ENCODE measurements around the gene CACYBP.

The CACYBP gene

GRCh38 chr1:174990382-174990999 lies 9.3 kb upstream of the CACYBP start:
- Histone ChIP-seq H2AFZ (ENCODE audit: low read depth, low read length) (no peak overlapping the region), H3K4me2 (ENCODE audit: low read length, poor library complexity, severe bottlenecking) (no peak overlapping the region), H2BK5ac (ENCODE audit: low read depth, low read length, poor library complexity, severe bottlenecking) (no peak overlapping the region), H3K4me1 (ENCODE audit: control insufficient read depth, insufficient read depth, low read depth, low read length) (no peaks in the 10 kb centered on the region), H3K14ac (ENCODE audit: low read length in 2 of 2) (no peak overlapping the region), H4K8ac (ENCODE audit: low read length) (no peak overlapping the region), H3K79me1 (replicated peaks; ENCODE audit: low read length, poor library complexity, severe bottlenecking) (no peaks in the 10 kb centered on the region), H2BK15ac (ENCODE audit: low read depth, poor library complexity, severe bottlenecking) (no peak overlapping the region), H3K9me3 (ENCODE audit: control insufficient read depth, low read length) (no peaks in the 10 kb centered on the region), H4K91ac (ENCODE audit: low read length) (no peak overlapping the region), H3K9ac (ENCODE audit: low read length) (peak overlapping the region; percentile 95), H3K23ac (ENCODE audit: low read length in 2 of 2) (no peak overlapping the region), H2BK120ac (ENCODE audit: low read depth, low read length) (no peak overlapping the region), H3K4me3 (ENCODE audit: insufficient read depth in 1 of 2, low read depth in 1 of 2, low read length in 2 of 2) (peak overlapping the region in 1 of 2 experiments; percentile 89), H3K27me3 (ENCODE audit: control insufficient read depth in 1 of 2, insufficient read depth in 1 of 2, low read length in 2 of 2) (no peaks in the 10 kb centered on the region), H3K18ac (ENCODE audit: low read depth in 1 of 2, low read length in 2 of 2) (no peak overlapping the region), H2AK5ac (ENCODE audit: low read length, severe bottlenecking) (no peak overlapping the region), H3K36me3 (ENCODE audit: control insufficient read depth in 1 of 2, insufficient read depth in 2 of 2, low read depth in 1 of 2, low read length in 2 of 2) (peaks cover 0 to 5% of the 10 kb centered on the region in 2 experiments), H3K4ac (ENCODE audit: low read depth in 1 of 2, low read length in 2 of 2) (no peak overlapping the region), H2BK12ac (ENCODE audit: low read length in 2 of 2) (no peak overlapping the region), H3K27ac (ENCODE audit: low read length, poor library complexity, severe bottlenecking) (no peak overlapping the region)
- 91% methylated on average over 4 of the region's 6 CpGs for WGBS
- DNase-seq: peak; percentile 51

- H2AFZ ChIP-seq (ENCODE audit: low read depth, low read length): no peak overlapping the region
- no peak overlapping the region for H2BK5ac ChIP-seq (ENCODE audit: low read depth, low read length, poor library complexity, severe bottlenecking)
- no peak overlapping the region for H4K91ac ChIP-seq (ENCODE audit: low read length)
- no peaks in the 10 kb centered on the region for H3K9me3 ChIP-seq (ENCODE audit: control insufficient read depth, low read length)
- no peak overlapping the region for H2BK120ac ChIP-seq (ENCODE audit: low read depth, low read length)
- 100% methylated on average over 1 of the region's 1 CpG for WGBS
- no peak overlapping the region for H2BK12ac ChIP-seq (ENCODE audit: low read length in 2 of 2)
- H3K4me1 ChIP-seq (ENCODE audit: control insufficient read depth, insufficient read depth, low read depth, low read length): peaks cover 3% of the 10 kb centered on the region
- H3K27ac ChIP-seq (ENCODE audit: low read length, poor library complexity, severe bottlenecking): no peak overlapping the region
- no peak overlapping the region for H3K14ac ChIP-seq (ENCODE audit: low read length in 2 of 2)
- H3K4ac ChIP-seq (ENCODE audit: low read depth in 1 of 2, low read length in 2 of 2): no peak overlapping the region
- peaks cover 0 to 3% of the 10 kb centered on the region in 2 experiments for H3K36me3 ChIP-seq (ENCODE audit: control insufficient read depth in 1 of 2, insufficient read depth in 2 of 2, low read depth in 1 of 2, low read length in 2 of 2)
- H3K4me3 ChIP-seq (ENCODE audit: insufficient read depth in 1 of 2, low read depth in 1 of 2, low read length in 2 of 2): no peak overlapping the region
- no peak overlapping the region for H3K23ac ChIP-seq (ENCODE audit: low read length in 2 of 2)
- no peak overlapping the region for H4K8ac ChIP-seq (ENCODE audit: low read length)
- H3K18ac ChIP-seq (ENCODE audit: low read depth in 1 of 2, low read length in 2 of 2): no peak overlapping the region
- H3K79me1 ChIP-seq (replicated peaks; ENCODE audit: low read length, poor library complexity, severe bottlenecking): no peaks in the 10 kb centered on the region
- H2BK15ac ChIP-seq (ENCODE audit: low read depth, poor library complexity, severe bottlenecking): no peak overlapping the region
- H3K27me3 ChIP-seq (ENCODE audit: control insufficient read depth in 1 of 2, insufficient read depth in 1 of 2, low read length in 2 of 2): no peaks in the 10 kb centered on the region
- H3K4me2 ChIP-seq (ENCODE audit: low read length, poor library complexity, severe bottlenecking): no peak overlapping the region
- H3K9ac ChIP-seq (ENCODE audit: low read length): peak overlapping the region; percentile 95
- no peak overlapping the region for H2AK5ac ChIP-seq (ENCODE audit: low read length, severe bottlenecking)
- no peak for DNase-seq
Measured at GRCh38 chr1:174991473-174991872, 8.3 kb upstream of the CACYBP start.

GRCh38 chr1:174995121-174995520 lies 4.6 kb upstream of the CACYBP start:
- no peak overlapping the region for H4K8ac ChIP-seq (ENCODE audit: low read length)
- no peak overlapping the region for H3K4me2 ChIP-seq (ENCODE audit: low read length, poor library complexity, severe bottlenecking)
- 38% methylated on average over 2 of the region's 3 CpGs for WGBS
- no peak for DNase-seq
- H2AFZ ChIP-seq (ENCODE audit: low read depth, low read length): no peak overlapping the region
- no peak overlapping the region for H2AK5ac ChIP-seq (ENCODE audit: low read length, severe bottlenecking)
- peaks cover 0 to 3% of the 10 kb centered on the region in 2 experiments for H3K36me3 ChIP-seq (ENCODE audit: control insufficient read depth in 1 of 2, insufficient read depth in 2 of 2, low read depth in 1 of 2, low read length in 2 of 2)
- no peak overlapping the region for H3K23ac ChIP-seq (ENCODE audit: low read length in 2 of 2)
- H3K27me3 ChIP-seq (ENCODE audit: control insufficient read depth in 1 of 2, insufficient read depth in 1 of 2, low read length in 2 of 2): no peaks in the 10 kb centered on the region
- H3K9ac ChIP-seq (ENCODE audit: low read length): no peak overlapping the region
- H3K4ac ChIP-seq (ENCODE audit: low read depth in 1 of 2, low read length in 2 of 2): no peak overlapping the region
- peaks cover 5% of the 10 kb centered on the region for H3K4me1 ChIP-seq (ENCODE audit: control insufficient read depth, insufficient read depth, low read depth, low read length)
- H3K27ac ChIP-seq (ENCODE audit: low read length, poor library complexity, severe bottlenecking): no peak overlapping the region
- no peak overlapping the region for H2BK15ac ChIP-seq (ENCODE audit: low read depth, poor library complexity, severe bottlenecking)
- H2BK120ac ChIP-seq (ENCODE audit: low read depth, low read length): no peak overlapping the region
- H2BK5ac ChIP-seq (ENCODE audit: low read depth, low read length, poor library complexity, severe bottlenecking): no peak overlapping the region
- H4K91ac ChIP-seq (ENCODE audit: low read length): no peak overlapping the region
- H3K14ac ChIP-seq (ENCODE audit: low read length in 2 of 2): no peak overlapping the region
- no peaks in the 10 kb centered on the region for H3K9me3 ChIP-seq (ENCODE audit: control insufficient read depth, low read length)
- H3K79me1 ChIP-seq (replicated peaks; ENCODE audit: low read length, poor library complexity, severe bottlenecking): no peaks in the 10 kb centered on the region
- H3K18ac ChIP-seq (ENCODE audit: low read depth in 1 of 2, low read length in 2 of 2): no peak overlapping the region
- no peak overlapping the region for H2BK12ac ChIP-seq (ENCODE audit: low read length in 2 of 2)
- H3K4me3 ChIP-seq (ENCODE audit: insufficient read depth in 1 of 2, low read depth in 1 of 2, low read length in 2 of 2): no peak overlapping the region

GRCh38 chr1:174995916-174996315 lies 3.8 kb upstream of the CACYBP start:
- H3K79me1 ChIP-seq (replicated peaks; ENCODE audit: low read length, poor library complexity, severe bottlenecking): no peaks in the 10 kb centered on the region
- H4K8ac ChIP-seq (ENCODE audit: low read length): no peak overlapping the region
- no peak overlapping the region for H2AFZ ChIP-seq (ENCODE audit: low read depth, low read length)
- no peak overlapping the region for H3K4me3 ChIP-seq (ENCODE audit: insufficient read depth in 1 of 2, low read depth in 1 of 2, low read length in 2 of 2)
- H3K23ac ChIP-seq (ENCODE audit: low read length in 2 of 2): no peak overlapping the region
- no peak overlapping the region for H2BK15ac ChIP-seq (ENCODE audit: low read depth, poor library complexity, severe bottlenecking)
- H3K14ac ChIP-seq (ENCODE audit: low read length in 2 of 2): no peak overlapping the region
- no peak overlapping the region for H2AK5ac ChIP-seq (ENCODE audit: low read length, severe bottlenecking)
- peaks cover 5% of the 10 kb centered on the region for H3K4me1 ChIP-seq (ENCODE audit: control insufficient read depth, insufficient read depth, low read depth, low read length)
- H2BK12ac ChIP-seq (ENCODE audit: low read length in 2 of 2): no peak overlapping the region
- no peaks in the 10 kb centered on the region for H3K27me3 ChIP-seq (ENCODE audit: control insufficient read depth in 1 of 2, insufficient read depth in 1 of 2, low read length in 2 of 2)
- H3K18ac ChIP-seq (ENCODE audit: low read depth in 1 of 2, low read length in 2 of 2): no peak overlapping the region
- H3K9ac ChIP-seq (ENCODE audit: low read length): no peak overlapping the region
- H2BK5ac ChIP-seq (ENCODE audit: low read depth, low read length, poor library complexity, severe bottlenecking): no peak overlapping the region
- no peak overlapping the region for H2BK120ac ChIP-seq (ENCODE audit: low read depth, low read length)
- H3K36me3 ChIP-seq (ENCODE audit: control insufficient read depth in 1 of 2, insufficient read depth in 2 of 2, low read depth in 1 of 2, low read length in 2 of 2): peaks cover 0 to 3% of the 10 kb centered on the region in 2 experiments
- no peaks in the 10 kb centered on the region for H3K9me3 ChIP-seq (ENCODE audit: control insufficient read depth, low read length)
- WGBS: 100% methylated on average over 1 of the region's 1 CpG
- no peak overlapping the region for H3K27ac ChIP-seq (ENCODE audit: low read length, poor library complexity, severe bottlenecking)
- no peak overlapping the region for H4K91ac ChIP-seq (ENCODE audit: low read length)
- no peak overlapping the region for H3K4ac ChIP-seq (ENCODE audit: low read depth in 1 of 2, low read length in 2 of 2)
- no peak overlapping the region for H3K4me2 ChIP-seq (ENCODE audit: low read length, poor library complexity, severe bottlenecking)
- peak; percentile 26 for DNase-seq

Data from mesenchymal stem cell (in vitro differentiated cells and primary cell).